ENCODE data around the gene PCDH9.

GRCh38 chr13:66886264-66886663, 343.9 kb downstream of the PCDH9 start:
- TF ChIP-seq CTCF (IDR thresholded peaks at IDR 0.05) (no peak), POLR2A (IDR thresholded peaks at IDR 0.05) (no peak)

All from right lobe of liver (tissue), 4 donors.